Smooth muscle cell (in vitro differentiated cells): ENCODE results near the gene ANKRD55. TPM values are rescaled to one million over a fixed set of nuclear protein-coding genes. Genes with fewer than 3 reads are reported as not detected.
"Not testable (repeated sequence)": the region's sequence is repeated elsewhere in the genome, so short reads cannot be mapped to it uniquely, and the experiment has no call there.

Experiments used
- DNase-seq: peaks from one replicate; lab custom pipeline; 2025; ENCODE audit not compliant: unreplicated experiment; lab: John Stamatoyannopoulos, UW
- H2AFZ ChIP-seq: fragments of 200-600 bp; sonication (generic); 2 replicates; pipeline ENCODE4 v1.6.0; 2016; ENCODE audit warnings: antibody characterized with exemption, low read depth, mild to moderate bottlenecking
- H3F3A ChIP-seq: fragments of 200-600 bp; sonication (generic); 2 replicates; pipeline ENCODE4 v1.6.0; 2017; ENCODE audit warnings: antibody characterized with exemption, low read depth
- H3K27ac ChIP-seq: fragments of 200-600 bp; sonication (generic); 2 replicates; pipeline ENCODE4 v1.5.1; 2016; ENCODE audit warnings: low read depth, mild to moderate bottlenecking
- H3K27me3 ChIP-seq: fragments of 200-600 bp; sonication (generic); 2 replicates; pipeline ENCODE4 v1.6.1; 2016; ENCODE audit warnings: low read depth, mild to moderate bottlenecking
- H3K36me3 ChIP-seq: fragments of 200-600 bp; sonication (generic); 2 replicates; pipeline ENCODE4 v1.5.1; 2016; ENCODE audit warnings: low read depth
- H3K4me1 ChIP-seq: fragments of 200-600 bp; sonication (generic); 2 replicates; pipeline ENCODE4 v1.5.1; 2016; ENCODE audit warnings: low read depth
- H3K4me2 ChIP-seq: fragments of 200-600 bp; sonication (generic); 2 replicates; pipeline ENCODE4 v1.6.0; 2016; ENCODE audit warnings: mild to moderate bottlenecking
- H3K4me3 ChIP-seq: fragments of 200-600 bp; sonication (generic); 2 replicates; pipeline ENCODE4 v1.5.1; 2016; ENCODE audit warnings: mild to moderate bottlenecking
- H3K79me2 ChIP-seq: fragments of 200-600 bp; sonication (generic); 2 replicates; pipeline ENCODE4 v1.6.0; 2016; ENCODE audit warnings: low read depth, mild to moderate bottlenecking
- H3K9ac ChIP-seq: fragments of 200-600 bp; sonication (generic); 2 replicates; pipeline ENCODE4 v1.6.0; 2016; ENCODE audit warnings: low read depth
- H3K9me3 ChIP-seq: fragments of 200-600 bp; sonication (generic); replicated peaks from 2 replicates; pipeline ENCODE4 v1.5.1; 2016; ENCODE audit warnings: low read depth
- H4K20me1 ChIP-seq: fragments of 200-600 bp; sonication (generic); 2 replicates; pipeline ENCODE4 v1.6.0; 2016; ENCODE audit warnings: low read depth
- WGBS: methylation state at CpG from one replicate; pipeline ENCODE4 v1.1.7; 2016; ENCODE audit warnings: low lambda C conversion rate; 5-methylcytosine and 5-hydroxymethylcytosine counted together
- polyA plus RNA-seq: library from polyadenylated mRNA; unstranded; fragments of >200 nt; fragmentation: Nextera tagmentation; extraction: Ambion mirVana; gene quantifications from 2 replicates; pipeline ENCODE4 v1.2.1, GENCODE V29; 2016
- total RNA-seq: library from RNA; depleted of rRNA; stranded (reverse); fragments of >200 nt; gene quantifications from 2 replicates; pipeline ENCODE4 v1.2.3, GENCODE V29; 2014
- TF ChIP-seq, protein P1 (sequence below): fragments of 200-600 bp; sonication (generic); IDR thresholded peaks from 2 replicates; pipeline ENCODE4 v1.5.1; 2017; ENCODE audit warnings: borderline replicate concordance, mild to moderate bottlenecking, antibody characterized with exemption; ENCODE audit not compliant: insufficient read depth, poor library complexity, severe bottlenecking

ANKRD55 gene
- total and polyA plus RNA-seq, 2 experiments from 2014 or later: 1.1 to 1.7 TPM

DNA sequence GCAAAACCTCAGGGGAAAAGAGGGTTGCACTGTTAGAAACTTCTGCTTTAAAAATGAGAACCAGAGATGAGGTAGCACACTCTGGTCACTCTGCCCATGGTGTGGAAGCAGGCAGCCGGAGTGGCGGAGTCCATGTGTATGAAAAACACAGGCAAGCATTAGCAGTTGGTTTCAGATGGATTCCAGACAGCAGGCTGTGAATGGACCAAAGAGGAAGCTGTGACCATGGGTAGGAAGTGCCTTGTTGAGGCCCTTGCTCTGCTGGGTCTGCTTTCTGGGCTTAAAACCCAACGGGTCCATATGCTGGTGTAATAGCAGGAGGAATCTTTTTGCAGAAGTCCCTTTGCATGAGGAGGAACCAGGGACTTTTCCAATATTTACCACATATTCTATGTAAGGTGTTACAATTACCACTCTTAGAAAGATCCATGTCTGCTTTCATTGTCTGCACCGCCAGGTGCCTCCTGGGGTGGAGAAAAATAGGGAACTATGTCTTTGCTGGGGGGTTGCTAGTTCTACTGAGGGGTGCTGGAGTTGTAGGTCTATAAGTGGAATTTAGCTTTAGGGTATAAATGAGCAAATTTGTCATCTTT lies 77.0 kb downstream of the ANKRD55 start:
- Histone ChIP-seq H3K9ac (no peak overlapping the region), H3F3A (peaks cover 42% of the 10 kb centered on the region), H3K4me2 (peak overlapping the region; percentile 61), H3K27ac (peak overlapping the region; percentile 80), H4K20me1 (no peaks in the 10 kb centered on the region), H2AFZ (no peak overlapping the region), H3K27me3 (no peaks in the 10 kb centered on the region), H3K79me2 (no peaks in the 10 kb centered on the region), H3K9me3 (no peaks in the 10 kb centered on the region), H3K4me3 (no peak overlapping the region), H3K36me3 (no peaks in the 10 kb centered on the region), H3K4me1 (peaks cover 26% of the 10 kb centered on the region)
- TF ChIP-seq, protein P1, sequence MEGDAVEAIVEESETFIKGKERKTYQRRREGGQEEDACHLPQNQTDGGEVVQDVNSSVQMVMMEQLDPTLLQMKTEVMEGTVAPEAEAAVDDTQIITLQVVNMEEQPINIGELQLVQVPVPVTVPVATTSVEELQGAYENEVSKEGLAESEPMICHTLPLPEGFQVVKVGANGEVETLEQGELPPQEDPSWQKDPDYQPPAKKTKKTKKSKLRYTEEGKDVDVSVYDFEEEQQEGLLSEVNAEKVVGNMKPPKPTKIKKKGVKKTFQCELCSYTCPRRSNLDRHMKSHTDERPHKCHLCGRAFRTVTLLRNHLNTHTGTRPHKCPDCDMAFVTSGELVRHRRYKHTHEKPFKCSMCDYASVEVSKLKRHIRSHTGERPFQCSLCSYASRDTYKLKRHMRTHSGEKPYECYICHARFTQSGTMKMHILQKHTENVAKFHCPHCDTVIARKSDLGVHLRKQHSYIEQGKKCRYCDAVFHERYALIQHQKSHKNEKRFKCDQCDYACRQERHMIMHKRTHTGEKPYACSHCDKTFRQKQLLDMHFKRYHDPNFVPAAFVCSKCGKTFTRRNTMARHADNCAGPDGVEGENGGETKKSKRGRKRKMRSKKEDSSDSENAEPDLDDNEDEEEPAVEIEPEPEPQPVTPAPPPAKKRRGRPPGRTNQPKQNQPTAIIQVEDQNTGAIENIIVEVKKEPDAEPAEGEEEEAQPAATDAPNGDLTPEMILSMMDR: no peak
- no peak for DNase-seq
- 45% methylated on average over 4 of the region's 4 CpGs for WGBS

DNA sequence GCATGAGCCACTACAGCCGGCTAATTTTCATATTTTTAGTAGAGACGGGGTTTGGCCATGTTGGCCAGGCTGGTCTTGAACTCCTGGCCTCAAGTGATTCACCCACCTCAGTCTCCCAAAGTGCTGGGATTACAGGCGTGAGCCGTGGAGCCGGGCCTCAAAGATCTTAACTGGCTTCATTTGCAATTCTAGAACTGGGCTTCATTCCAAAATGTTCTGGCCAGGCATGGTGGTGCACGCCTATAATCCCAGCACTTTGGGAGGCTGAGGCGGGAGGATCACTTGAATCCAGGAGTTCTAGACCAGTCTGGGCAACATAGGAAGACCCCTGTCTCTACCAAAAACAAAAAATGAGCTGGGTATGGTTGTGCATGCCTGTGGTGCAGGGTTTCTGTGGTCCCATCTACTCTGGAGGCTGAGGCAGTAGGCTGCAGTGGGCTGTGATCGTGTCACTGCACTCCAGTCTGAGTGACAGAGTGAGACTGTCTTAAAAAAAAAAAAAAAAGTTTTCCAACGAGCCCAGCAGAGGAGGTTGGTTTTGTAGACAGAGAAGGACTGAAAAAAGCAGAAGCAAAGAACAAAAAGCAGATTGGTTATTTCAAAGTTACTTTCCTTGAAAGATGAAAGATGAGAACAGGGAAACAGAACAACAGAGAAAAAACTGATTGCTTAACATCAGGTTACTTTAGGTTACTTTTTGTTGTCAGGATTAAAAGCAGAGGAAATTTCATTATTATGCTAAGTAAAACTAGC lies 78.2 kb downstream of the ANKRD55 start:
- Histone ChIP-seq H3K9me3 (no peaks in the 10 kb centered on the region), H3K4me1 (peaks cover 26% of the 10 kb centered on the region), H3K9ac (no peak overlapping the region), H3F3A (peaks cover 42% of the 10 kb centered on the region), H3K36me3 (no peaks in the 10 kb centered on the region), H4K20me1 (no peaks in the 10 kb centered on the region), H3K4me3 (no peak overlapping the region), H3K79me2 (no peaks in the 10 kb centered on the region), H3K4me2 (peak overlapping the region; percentile 35), H3K27me3 (no peaks in the 10 kb centered on the region), H3K27ac (peak overlapping the region; percentile 80), H2AFZ (peak overlapping the region; percentile 52)
- no peak for DNase-seq
- TF ChIP-seq, protein P1: no peak
- WGBS: 50% methylated on average over 9 of the region's 9 CpGs

DNA sequence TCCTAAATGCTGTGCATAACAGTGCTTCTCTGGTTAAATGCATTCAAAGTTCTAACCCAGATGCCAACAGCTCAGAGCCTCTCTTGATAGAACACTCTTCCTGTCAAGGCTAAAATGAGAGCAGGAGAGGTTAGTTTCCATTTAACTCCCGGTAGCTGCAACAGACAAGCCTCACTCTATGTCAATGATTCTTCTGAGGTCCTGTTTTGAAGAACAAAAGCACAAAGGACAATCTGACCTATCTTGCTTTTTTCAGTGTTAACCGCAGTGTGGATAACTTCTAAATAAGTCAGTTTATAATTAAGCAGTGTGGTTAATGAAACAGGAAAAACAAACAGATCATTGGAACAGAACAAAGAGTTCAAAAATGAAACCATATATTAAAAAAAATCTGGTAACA lies 80.7 kb downstream of the ANKRD55 start:
- Histone ChIP-seq H2AFZ (peak overlapping the region; percentile 93), H3K79me2 (no peaks in the 10 kb centered on the region), H3K4me2 (peak overlapping the region; percentile 78)

DNA sequence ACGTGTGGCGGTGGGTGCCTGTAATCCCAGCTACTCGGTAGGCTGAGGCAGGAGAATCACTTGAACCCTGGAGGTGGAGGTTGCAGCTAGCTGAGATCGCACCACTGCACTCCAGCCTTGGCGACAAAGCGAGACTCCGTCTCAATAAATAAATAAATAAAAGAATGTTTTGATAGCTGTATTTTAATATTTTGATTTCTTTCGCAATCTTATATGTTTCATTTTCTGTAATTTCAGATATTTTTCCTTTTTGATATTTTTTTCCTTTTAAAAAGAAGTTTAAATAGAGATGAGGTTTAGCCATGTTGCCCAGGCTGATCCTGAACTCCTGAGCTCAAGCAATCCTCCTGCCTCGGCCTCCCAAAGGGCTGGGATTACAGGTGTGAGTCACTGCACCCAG lies 82.4 kb downstream of the ANKRD55 start:
- H3K9me3 ChIP-seq, H2AFZ ChIP-seq, H3K27me3 ChIP-seq, DNase-seq, H3K79me2 ChIP-seq, H3K4me3 ChIP-seq, H3K9ac ChIP-seq, H3K36me3 ChIP-seq, H4K20me1 ChIP-seq, H3K4me2 ChIP-seq, H3K27ac ChIP-seq: not testable (repeated sequence)
- 96% methylated on average over 9 of the region's 9 CpGs for WGBS
- Histone ChIP-seq H3K4me1 (peaks cover 10% of the 10 kb centered on the region), H3F3A (peaks cover 33% of the 10 kb centered on the region)

More for the DNA sequence above, 80.7 kb downstream of the ANKRD55 start:
- WGBS: 64% methylated on average over 2 of the region's 2 CpGs
- Histone ChIP-seq H3K9ac (peak overlapping the region; percentile 10), H3K36me3 (no peaks in the 10 kb centered on the region), H3K9me3 (no peaks in the 10 kb centered on the region), H4K20me1 (no peaks in the 10 kb centered on the region), H3K4me1 (peaks cover 17% of the 10 kb centered on the region), H3K27me3 (no peaks in the 10 kb centered on the region), H3F3A (peaks cover 42% of the 10 kb centered on the region), H3K4me3 (no peak overlapping the region), H3K27ac (peak overlapping the region; percentile 66)
- DNase-seq: no peak
- TF ChIP-seq, protein P1: no peak
